SU-DHL-6 (cell line): ENCODE data around the gene TSHZ3.

Source experiments
- H2AFZ ChIP-seq: fragments of 200-600 bp; sonication (generic); 2 replicates; pipeline ENCODE4 v1.6.1; 2014; ENCODE audit warnings: low read depth, mild to moderate bottlenecking, moderate library complexity, mixed read lengths, antibody characterized with exemption, low read length; ENCODE audit not compliant: severe bottlenecking
- H3F3A ChIP-seq: fragments of 200-600 bp; shearing (Covaris generic); 2 replicates; pipeline ENCODE4 v1.6.0; 2016; ENCODE audit warnings: antibody characterized with exemption, mild to moderate bottlenecking; ENCODE audit not compliant: insufficient read depth
- H3K27ac ChIP-seq: fragments of 200-600 bp; sonication (generic); 2 replicates; pipeline ENCODE4 v1.5.1; 2016; ENCODE audit warnings: low read depth, mild to moderate bottlenecking, low read length, moderate library complexity, mixed read lengths
- H3K27me3 ChIP-seq: fragments of 200-600 bp; sonication (generic), shearing (Covaris generic); 2 replicates; pipeline ENCODE4 v1.6.0; 2014; ENCODE audit warnings: mild to moderate bottlenecking, low read length
- H3K36me3 ChIP-seq: fragments of 200-600 bp; sonication (generic); 2 replicates; pipeline ENCODE4 v1.6.1; 2014; ENCODE audit warnings: mild to moderate bottlenecking, low read length, mixed read lengths
- H3K4me2 ChIP-seq: fragments of 300-600, 200-600 bp; shearing (Covaris generic), sonication (generic); 2 replicates; pipeline ENCODE4 v1.6.0; 2014; ENCODE audit warnings: low read length, low read depth, mild to moderate bottlenecking; ENCODE audit not compliant: poor library complexity, severe bottlenecking
- H3K4me3 ChIP-seq: fragments of 200-600 bp; sonication (generic); 2 replicates; pipeline ENCODE4 v1.5.1; 2014; ENCODE audit warnings: antibody characterized with exemption, low read length, mild to moderate bottlenecking, mixed read lengths; ENCODE audit not compliant: insufficient read depth, poor library complexity, severe bottlenecking
- H3K79me2 ChIP-seq: fragments of 200-600 bp; sonication (generic); 2 replicates; pipeline ENCODE4 v1.6.1; 2014; ENCODE audit warnings: mild to moderate bottlenecking, low read length, moderate library complexity; ENCODE audit not compliant: insufficient read depth
- H3K9ac ChIP-seq: fragments of 200-600 bp; sonication (generic); 2 replicates; pipeline ENCODE4 v1.7.0; 2014; ENCODE audit warnings: mild to moderate bottlenecking, low read length
- H3K9me2 ChIP-seq: fragments of 200-600 bp; sonication (generic); replicated peaks from 2 replicates; pipeline ENCODE4 v1.6.1; 2014; ENCODE audit warnings: low read length; ENCODE audit not compliant: insufficient read depth
- H3K9me3 ChIP-seq: fragments of 200-600 bp; sonication (generic); 2 replicates; pipeline ENCODE4 v1.6.1; 2014; ENCODE audit warnings: low read length, mixed read lengths; ENCODE audit not compliant: insufficient read depth
- H4K20me1 ChIP-seq: fragments of 200-600 bp; sonication (generic); 2 replicates; pipeline ENCODE4 v1.6.1; 2014; ENCODE audit warnings: low read depth, mild to moderate bottlenecking, antibody characterized with exemption, low read length, moderate library complexity, mixed read lengths
- EZH2phosphoT487 ChIP-seq: fragments of 200-600 bp; sonication (generic), shearing (Covaris generic); conservative IDR thresholded peaks from 2 replicates; pipeline ENCODE4 v1.6.1; 2018; ENCODE audit warnings: mild to moderate bottlenecking, antibody characterized with exemption, low read length, moderate library complexity, mixed read lengths
- TF ChIP-seq, protein P1 (sequence below): fragments of 200-600 bp; sonication (generic); IDR thresholded peaks from one replicate; pipeline ENCODE4 v1.5.1; 2017; ENCODE audit warnings: antibody characterized with exemption, mild to moderate bottlenecking, low read length, moderate library complexity; ENCODE audit not compliant: insufficient read depth, poor library complexity, severe bottlenecking

Gene TSHZ3

GRCh38 chr19:31391518-31391917 lies 42.3 kb upstream of the TSHZ3 start:
- H2AFZ ChIP-seq = no peak overlapping the region
- H3K9ac ChIP-seq = no peak overlapping the region
- no peaks in the 10 kb centered on the region for H3K9me3 ChIP-seq
- no peaks in the 10 kb centered on the region for H3F3A ChIP-seq
- no peaks in the 10 kb centered on the region for H4K20me1 ChIP-seq
- H3K79me2 ChIP-seq = no peaks in the 10 kb centered on the region
- H3K4me3 ChIP-seq = no peak overlapping the region
- no peak for TF ChIP-seq EZH2phosphoT487
- TF ChIP-seq, protein P1, sequence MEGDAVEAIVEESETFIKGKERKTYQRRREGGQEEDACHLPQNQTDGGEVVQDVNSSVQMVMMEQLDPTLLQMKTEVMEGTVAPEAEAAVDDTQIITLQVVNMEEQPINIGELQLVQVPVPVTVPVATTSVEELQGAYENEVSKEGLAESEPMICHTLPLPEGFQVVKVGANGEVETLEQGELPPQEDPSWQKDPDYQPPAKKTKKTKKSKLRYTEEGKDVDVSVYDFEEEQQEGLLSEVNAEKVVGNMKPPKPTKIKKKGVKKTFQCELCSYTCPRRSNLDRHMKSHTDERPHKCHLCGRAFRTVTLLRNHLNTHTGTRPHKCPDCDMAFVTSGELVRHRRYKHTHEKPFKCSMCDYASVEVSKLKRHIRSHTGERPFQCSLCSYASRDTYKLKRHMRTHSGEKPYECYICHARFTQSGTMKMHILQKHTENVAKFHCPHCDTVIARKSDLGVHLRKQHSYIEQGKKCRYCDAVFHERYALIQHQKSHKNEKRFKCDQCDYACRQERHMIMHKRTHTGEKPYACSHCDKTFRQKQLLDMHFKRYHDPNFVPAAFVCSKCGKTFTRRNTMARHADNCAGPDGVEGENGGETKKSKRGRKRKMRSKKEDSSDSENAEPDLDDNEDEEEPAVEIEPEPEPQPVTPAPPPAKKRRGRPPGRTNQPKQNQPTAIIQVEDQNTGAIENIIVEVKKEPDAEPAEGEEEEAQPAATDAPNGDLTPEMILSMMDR = no peak
- H3K27ac ChIP-seq = no peak overlapping the region
- H3K4me2 ChIP-seq = no peak overlapping the region
- no peaks in the 10 kb centered on the region for H3K36me3 ChIP-seq
- no peaks in the 10 kb centered on the region for H3K9me2 ChIP-seq
- no peaks in the 10 kb centered on the region for H3K27me3 ChIP-seq

- Histone ChIP-seq H3K9me3 (no peaks in the 10 kb centered on the region), H3K27me3 (no peaks in the 10 kb centered on the region), H3K4me2 (no peak overlapping the region), H4K20me1 (no peaks in the 10 kb centered on the region), H3K36me3 (no peaks in the 10 kb centered on the region), H3K4me3 (no peak overlapping the region), H3K9ac (no peak overlapping the region), H3K27ac (no peak overlapping the region), H3F3A (no peaks in the 10 kb centered on the region), H2AFZ (no peak overlapping the region), H3K9me2 (no peaks in the 10 kb centered on the region), H3K79me2 (no peaks in the 10 kb centered on the region)
- TF ChIP-seq, protein P1 = no peak
- no peak for TF ChIP-seq EZH2phosphoT487
Observed at GRCh38 chr19:31390711-31391110, 41.5 kb upstream of the TSHZ3 start.

- no peak overlapping the region for H3K4me3 ChIP-seq
- H3K79me2 ChIP-seq = no peaks in the 10 kb centered on the region
- H4K20me1 ChIP-seq = no peaks in the 10 kb centered on the region
- no peak overlapping the region for H3K27ac ChIP-seq
- H3K27me3 ChIP-seq = no peaks in the 10 kb centered on the region
- no peak overlapping the region for H2AFZ ChIP-seq
- no peaks in the 10 kb centered on the region for H3K9me3 ChIP-seq
- no peaks in the 10 kb centered on the region for H3K9me2 ChIP-seq
- no peaks in the 10 kb centered on the region for H3K36me3 ChIP-seq
- H3F3A ChIP-seq = no peaks in the 10 kb centered on the region
- no peak overlapping the region for H3K9ac ChIP-seq
- no peak overlapping the region for H3K4me2 ChIP-seq
- TF ChIP-seq, protein P1 = no peak
- no peak for TF ChIP-seq EZH2phosphoT487
Observed at GRCh38 chr19:31389874-31390273, 40.6 kb upstream of the TSHZ3 start.
